Loucy (cell line): ENCODE results near the gene ZSWIM8.

Source experiments
- EZH2phosphoT487 ChIP-seq: fragments of 200-600 bp; IDR thresholded peaks from 2 replicates; pipeline ENCODE4 v1.6.1; 2018; ENCODE audit warnings: antibody characterized with exemption, mild to moderate bottlenecking, moderate library complexity, borderline replicate concordance
- TF ChIP-seq, protein P1 (sequence below): fragments of 200-600 bp; sonication (generic); conservative IDR thresholded peaks from 2 replicates; pipeline ENCODE4 v1.5.1; 2014; ENCODE audit warnings: mild to moderate bottlenecking, antibody characterized with exemption, low read length

- TF ChIP-seq, protein P1, sequence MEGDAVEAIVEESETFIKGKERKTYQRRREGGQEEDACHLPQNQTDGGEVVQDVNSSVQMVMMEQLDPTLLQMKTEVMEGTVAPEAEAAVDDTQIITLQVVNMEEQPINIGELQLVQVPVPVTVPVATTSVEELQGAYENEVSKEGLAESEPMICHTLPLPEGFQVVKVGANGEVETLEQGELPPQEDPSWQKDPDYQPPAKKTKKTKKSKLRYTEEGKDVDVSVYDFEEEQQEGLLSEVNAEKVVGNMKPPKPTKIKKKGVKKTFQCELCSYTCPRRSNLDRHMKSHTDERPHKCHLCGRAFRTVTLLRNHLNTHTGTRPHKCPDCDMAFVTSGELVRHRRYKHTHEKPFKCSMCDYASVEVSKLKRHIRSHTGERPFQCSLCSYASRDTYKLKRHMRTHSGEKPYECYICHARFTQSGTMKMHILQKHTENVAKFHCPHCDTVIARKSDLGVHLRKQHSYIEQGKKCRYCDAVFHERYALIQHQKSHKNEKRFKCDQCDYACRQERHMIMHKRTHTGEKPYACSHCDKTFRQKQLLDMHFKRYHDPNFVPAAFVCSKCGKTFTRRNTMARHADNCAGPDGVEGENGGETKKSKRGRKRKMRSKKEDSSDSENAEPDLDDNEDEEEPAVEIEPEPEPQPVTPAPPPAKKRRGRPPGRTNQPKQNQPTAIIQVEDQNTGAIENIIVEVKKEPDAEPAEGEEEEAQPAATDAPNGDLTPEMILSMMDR: no peak
- TF ChIP-seq EZH2phosphoT487: no peak
Measured at GRCh38 chr10:73763343-73763742, 22.1 kb upstream of the ZSWIM8 start.
